ENCODE data around the gene NKX3-2. TPM values are rescaled to one million over a fixed set of nuclear protein-coding genes. Genes with fewer than 3 reads are reported as not detected.
A peak's percentile ranks its signal among the peaks of the same experiment; 100 is the strongest.
"Not testable (repeated sequence)": the region's sequence is repeated elsewhere in the genome, so short reads cannot be mapped to it uniquely, and the experiment has no call there.

The NKX3-2 gene
- 0.06 TPM for total RNA-seq

DNA sequence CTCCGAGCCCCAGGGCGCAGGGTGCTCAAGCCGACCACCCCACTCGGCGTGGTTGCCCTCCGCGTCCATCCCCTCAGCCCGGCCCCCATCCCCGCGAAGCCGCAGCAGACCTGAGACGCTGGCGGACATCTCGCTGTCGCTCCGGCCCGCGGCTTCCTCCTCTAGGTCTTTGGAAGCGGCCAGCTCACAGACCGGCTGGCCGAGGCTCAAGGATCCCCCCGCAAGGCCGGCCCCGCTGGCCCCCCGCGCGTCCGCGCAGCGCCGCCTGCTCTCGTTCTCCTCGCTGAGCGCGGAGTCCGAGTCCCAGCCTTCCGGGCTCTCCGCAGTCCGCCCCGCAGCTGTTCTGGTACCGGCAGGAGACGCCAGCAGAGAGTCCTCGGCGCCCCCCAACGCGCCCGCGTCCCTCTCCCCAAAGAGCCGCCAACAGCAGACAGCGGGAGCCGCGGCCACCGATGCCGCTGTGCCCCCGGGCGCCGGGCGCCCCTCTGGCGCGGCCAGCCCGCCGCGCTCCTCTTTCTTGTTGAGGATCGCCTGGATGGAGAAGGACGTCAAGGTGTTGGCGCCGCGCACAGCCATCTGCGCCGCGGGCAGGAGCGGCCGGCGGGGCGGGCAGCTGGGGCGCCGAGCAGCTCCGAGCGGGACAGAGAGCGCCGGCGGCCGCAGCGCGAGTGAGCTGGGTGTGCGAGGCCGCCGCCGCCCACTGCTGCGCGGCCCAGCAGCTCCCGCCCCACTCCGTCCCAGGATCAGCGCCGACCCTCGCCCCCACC, at the start of gene NKX3-2:
TSS of gene NKX3-2 (minus strand) at position 670 of the 767 bp plus-strand sequence. CDS start at position 576, 94 bp downstream.
- DNase-seq (ENCODE audit: low spot score), result no peak

DNA sequence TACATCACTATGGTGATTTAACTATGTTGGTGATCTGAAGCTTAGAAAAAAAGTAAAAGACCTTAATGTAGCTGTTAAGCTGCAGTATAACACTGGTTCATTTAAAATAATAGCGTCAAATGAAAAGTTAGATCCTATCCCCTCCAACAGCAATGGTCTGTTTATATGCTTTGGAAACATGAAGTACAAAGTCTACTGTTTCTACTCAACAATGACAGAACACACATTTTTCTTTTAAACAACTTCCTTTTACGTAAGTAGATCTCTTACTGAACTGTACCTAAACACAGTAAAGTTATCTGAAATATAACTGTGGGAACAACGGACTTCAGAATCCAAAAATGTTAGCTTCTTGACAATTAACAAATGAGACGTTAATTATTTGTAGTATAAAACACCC, 47.9 kb upstream of the NKX3-2 start:
- no peak for DNase-seq (ENCODE audit: low spot score)

DNA sequence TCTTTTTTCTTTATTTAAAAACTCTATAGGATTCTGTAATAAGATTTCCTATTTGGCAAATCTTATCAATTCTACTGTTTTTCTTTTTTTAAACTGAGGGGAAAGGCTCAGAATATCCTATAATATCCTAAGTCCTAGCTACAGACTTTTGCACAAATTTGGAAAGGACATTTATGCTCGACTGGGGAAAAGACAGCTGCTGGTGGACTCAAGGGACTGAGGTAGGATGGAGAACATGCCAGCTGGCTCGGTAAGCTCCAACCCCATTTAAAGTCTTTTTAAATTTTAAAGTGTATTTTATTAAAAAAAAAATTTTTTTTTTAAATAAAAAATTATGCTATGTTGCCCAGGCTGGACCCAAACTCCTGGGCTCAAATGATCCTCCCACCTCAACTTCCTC, 46.5 kb upstream of the NKX3-2 start:
- no peak for DNase-seq (ENCODE audit: low spot score)

DNA sequence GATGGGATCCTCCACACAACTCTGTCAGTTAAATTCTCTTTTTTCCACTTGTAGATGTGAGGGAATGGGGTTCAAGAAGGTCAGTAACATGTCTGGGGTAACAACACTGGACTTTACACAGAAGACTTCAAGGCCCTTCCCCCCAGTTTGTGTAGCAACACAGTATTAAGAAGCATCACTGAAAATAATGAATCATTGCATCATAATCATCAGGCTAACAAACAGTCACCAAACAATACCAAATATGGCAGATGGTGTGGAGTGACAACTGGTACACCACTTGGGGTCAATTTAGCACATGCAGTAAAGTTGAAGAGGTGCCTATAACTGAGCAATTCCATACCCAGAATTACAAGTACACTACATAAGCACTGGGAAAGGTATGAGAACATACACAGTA, 44.6 kb upstream of the NKX3-2 start:
- DNase-seq (ENCODE audit: low spot score), result no peak

DNA sequence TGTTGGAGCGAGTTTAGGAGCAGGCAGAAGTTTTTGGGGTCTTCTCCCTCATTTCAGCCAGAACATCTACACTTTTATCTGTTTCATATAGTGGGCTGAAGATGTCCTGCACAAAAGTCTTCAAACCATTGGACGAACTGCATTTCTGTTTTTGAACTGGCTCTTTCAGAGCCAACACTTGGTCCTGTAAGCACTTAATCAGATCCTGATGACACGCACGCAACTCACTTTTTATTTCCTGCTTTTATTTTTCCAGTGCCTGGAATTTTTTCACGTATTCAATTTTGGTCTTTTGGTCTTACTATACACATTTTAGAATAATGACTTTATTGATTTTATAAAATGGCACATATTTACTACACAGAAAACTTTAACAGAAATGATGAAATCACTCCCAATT, 40.2 kb upstream of the NKX3-2 start:
- no peak for DNase-seq (ENCODE audit: low spot score)

DNA sequence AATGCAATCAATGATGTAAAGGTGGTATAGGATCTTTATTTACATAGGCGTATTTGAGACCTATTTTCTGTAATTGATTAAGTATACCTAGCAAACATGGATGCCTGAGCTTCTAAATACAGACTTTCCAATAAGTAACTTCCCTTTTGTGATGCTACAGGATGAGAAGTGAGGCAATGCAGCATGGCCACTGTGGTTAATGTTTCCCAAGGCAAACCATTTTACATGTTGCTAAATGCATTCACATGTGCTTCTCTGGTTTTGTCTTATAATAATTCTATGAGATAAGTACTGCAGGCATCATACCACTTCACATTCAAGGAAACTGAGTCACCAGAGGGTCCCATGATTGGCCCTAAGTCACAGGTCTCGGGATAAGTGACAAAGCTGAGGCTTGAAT, 35.7 kb upstream of the NKX3-2 start:
- DNase-seq (ENCODE audit: low spot score), result no peak

DNA sequence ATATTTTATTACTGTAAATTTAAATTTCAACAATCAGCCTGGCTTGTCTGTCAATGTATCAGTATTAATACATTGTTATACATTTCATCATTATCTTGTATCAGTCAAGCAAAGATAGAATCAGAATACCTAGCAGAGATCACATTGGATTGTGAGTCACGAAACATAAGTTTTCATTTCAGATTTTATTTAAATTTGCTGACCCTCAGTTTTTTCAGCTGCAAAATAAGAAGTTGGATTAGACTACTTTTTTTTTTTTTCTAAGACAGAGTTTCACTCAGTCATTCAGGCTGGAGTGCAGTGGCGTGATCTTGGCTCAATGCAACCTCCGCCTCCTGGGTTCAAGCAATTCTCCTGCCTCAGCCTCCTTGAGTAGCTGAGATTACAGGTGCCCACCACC, 33.4 kb upstream of the NKX3-2 start:
- DNase-seq (ENCODE audit: low spot score), result no peak

DNA sequence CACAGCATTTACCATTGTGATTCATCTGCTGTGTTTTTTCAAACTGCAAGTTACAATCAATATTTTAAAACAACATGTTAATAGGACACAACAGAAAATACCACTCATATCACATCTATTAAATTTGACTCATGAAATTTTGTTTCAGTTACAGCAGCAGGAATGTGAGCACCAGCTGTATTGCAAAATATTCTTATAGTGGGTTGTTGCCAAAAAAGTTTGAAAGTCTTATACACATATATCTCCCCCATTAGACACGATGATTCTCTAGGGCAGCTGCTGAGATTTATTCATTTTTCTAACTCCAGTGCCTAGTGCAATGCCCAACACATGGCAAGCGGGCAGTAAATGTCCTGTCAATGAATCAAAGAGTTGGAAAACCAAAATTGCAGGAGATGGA, 26.6 kb upstream of the NKX3-2 start:
- no peak for DNase-seq (ENCODE audit: low spot score)

DNA sequence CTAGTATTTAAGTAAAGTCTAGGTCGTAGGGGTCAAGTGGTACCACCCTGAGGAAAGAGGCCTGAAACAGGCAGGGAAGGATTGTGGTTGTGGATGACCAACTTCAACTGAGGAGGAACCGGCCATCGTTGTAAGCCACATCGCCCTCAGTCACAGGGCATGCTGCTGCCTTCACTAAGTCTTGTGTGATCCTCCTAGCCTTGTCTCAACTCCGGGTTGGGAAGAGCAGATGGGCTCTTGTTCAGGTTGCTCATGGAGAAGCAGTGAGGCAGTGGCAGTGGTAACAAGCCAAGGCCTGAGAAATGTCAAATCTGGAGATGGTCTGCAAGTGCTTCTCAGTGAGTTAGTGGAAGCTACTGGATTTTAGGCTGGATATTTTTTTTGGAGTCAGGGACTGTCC, 22.8 kb upstream of the NKX3-2 start:
- no peak for DNase-seq (ENCODE audit: low spot score)

DNA sequence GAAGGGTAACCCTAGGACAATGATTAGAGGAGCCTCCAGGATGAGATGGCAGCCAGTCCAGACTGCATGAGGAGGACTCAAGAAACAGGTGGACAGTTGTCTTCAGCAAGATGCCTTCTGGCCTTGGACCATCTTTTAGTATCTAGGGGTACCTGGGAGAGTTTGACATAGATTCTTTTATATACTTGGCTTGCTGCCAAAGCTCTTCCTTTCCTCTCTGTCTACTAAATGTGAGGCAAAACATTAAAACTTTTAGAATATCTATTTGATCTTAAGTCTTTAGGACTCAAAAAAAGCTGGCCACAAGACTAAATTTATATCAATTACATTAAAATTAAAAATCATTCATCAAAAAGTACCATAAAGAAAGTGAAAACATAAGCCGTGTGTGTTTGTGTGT, 18.6 kb upstream of the NKX3-2 start:
- no peak for DNase-seq (ENCODE audit: low spot score)

DNA sequence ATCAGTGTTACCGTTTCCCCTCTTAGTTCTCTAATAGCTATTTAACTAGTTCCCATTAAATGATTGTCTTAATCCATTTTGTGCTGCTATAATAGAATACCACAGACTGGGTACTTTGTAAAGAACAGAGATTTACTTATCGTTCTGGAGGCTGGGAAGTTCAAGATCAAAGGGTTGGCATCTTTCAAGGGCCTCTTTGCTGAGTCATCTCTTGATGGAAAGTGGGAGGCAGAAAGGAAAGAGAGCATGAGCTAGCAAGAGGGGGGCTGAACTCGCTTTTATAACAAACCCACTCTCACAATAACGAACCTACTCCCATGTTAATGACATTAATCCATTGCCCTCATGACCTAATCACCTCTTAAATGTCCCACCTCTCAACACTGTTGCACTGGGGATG, 17.4 kb upstream of the NKX3-2 start:
- DNase-seq (ENCODE audit: low spot score), result no peak

DNA sequence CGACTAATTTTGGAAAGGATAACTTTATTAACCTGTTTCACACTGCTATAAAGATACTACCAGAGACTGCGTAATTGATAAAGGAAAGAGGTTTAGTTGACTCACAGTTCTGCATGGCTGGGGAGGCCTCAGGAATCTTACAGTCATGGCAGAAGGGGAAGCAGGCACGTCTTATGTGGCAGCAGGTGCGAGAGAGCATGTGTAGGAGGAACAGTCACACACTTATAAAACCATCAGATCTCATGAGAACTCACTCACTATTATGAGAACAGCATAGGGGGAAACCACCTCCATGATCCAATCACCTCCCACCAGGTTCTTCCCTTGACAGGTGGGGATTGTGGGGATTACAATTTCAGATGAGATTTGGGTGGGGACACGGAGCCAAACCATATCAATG, 15.8 kb upstream of the NKX3-2 start:
- DNase-seq (ENCODE audit: low spot score), result not testable (repeated sequence)

DNA sequence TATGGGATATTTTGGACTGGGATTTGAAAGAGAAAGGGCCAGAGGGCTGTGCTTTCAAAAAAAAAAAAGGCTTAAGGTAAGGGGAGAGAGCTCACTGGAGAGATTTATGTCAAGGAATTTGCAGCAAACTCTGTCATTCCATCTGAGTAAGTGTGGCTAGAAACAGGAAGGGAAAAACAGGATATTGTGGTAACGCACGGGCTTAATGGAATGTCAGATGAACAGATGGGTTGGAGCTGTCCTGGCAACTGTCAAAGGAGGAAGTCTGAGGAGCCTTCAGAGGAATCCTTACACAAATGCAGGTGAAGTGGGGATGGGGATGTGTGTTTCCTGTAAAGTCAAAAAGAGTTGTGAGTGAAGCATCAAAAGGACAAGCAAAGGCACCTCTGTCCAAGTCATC, 15.1 kb upstream of the NKX3-2 start:
- DNase-seq (ENCODE audit: low spot score), result no peak

DNA sequence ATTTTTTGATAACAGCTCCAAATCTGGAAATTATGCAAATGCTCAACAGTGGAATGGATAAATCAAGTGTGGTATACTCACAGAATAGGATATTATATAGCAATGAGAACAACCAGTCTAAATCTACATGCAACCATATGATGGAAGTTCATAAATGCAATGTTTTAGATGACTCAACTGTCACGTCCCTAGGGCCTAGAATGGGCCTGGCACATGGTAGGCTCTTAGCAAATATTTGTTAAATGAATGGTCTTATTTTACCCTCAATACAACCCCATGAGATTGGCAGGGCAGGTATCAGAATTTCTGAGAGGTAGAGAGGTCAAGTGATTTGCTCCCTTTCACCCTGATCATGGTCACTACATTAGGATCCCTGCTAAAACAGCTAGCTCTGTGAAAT, 14.6 kb upstream of the NKX3-2 start:
- no peak for DNase-seq (ENCODE audit: low spot score)

DNA sequence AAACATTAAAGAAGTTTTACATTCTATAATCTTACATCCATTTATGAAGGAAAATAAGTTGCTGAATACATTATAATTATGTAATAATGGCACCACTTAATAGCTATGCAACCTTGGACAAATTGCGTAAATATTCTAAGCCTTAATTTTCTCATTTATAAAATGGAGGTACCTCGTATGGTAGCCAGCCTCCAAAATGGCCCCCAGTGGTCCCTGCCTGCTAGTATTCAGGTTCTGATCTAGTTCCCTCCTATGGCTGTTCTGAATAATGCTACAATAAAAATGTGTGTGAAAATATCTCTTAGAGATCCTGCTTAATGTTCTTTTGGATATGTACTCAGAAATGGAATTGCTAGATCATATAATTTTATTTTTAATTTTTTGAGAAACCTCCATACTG, 11.0 kb upstream of the NKX3-2 start:
- DNase-seq (ENCODE audit: low spot score), result no peak

DNA sequence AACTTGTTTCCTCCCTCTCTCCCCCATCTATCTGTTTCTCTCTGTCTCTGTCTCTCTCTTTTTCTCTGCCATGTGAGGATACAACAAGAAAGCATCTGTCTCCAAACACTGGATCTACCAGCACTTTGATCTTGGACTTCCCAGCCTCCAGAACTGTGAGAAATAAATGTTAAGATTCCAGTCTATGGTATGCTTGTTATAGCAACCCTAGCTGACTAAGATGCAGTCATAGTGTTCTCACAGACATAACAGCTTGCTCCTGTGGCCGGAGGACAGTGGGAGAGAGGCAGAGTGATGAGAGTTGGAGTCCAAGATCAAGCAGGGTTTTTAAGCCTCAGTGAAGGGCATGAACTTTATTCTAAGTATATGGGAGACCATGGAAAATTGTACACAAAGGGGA, 8.8 kb upstream of the NKX3-2 start:
- no peak for DNase-seq (ENCODE audit: low spot score)

DNA sequence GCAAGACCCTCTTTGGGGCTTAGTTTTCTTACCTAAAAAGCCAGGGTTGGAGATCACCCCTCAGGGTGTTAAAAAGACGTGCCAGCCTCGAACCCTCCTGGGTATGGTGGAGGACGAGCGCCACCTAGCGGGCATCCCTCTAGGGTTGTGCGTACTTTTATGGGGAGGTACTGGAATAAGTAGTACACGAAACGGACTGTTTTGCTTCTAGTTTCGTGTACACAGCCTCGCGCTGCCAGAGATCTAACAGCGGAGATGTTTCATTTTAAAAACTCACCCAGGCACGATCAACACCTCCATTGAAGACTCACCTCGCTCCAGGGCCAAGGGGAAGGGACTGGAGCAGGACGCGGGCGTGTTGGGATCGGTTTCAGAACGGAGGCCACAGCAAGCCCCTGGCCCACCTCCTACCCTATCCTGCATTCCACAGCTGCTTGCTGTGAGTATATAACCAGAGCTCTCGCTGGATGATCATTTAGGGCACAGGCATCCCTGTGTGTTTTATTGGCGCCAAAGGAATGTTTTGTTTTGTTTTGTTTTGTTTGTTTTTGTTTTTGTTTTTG, 4.8 kb upstream of the NKX3-2 start:
- DNase-seq (ENCODE audit: low spot score), result peak; percentile 80

DNA sequence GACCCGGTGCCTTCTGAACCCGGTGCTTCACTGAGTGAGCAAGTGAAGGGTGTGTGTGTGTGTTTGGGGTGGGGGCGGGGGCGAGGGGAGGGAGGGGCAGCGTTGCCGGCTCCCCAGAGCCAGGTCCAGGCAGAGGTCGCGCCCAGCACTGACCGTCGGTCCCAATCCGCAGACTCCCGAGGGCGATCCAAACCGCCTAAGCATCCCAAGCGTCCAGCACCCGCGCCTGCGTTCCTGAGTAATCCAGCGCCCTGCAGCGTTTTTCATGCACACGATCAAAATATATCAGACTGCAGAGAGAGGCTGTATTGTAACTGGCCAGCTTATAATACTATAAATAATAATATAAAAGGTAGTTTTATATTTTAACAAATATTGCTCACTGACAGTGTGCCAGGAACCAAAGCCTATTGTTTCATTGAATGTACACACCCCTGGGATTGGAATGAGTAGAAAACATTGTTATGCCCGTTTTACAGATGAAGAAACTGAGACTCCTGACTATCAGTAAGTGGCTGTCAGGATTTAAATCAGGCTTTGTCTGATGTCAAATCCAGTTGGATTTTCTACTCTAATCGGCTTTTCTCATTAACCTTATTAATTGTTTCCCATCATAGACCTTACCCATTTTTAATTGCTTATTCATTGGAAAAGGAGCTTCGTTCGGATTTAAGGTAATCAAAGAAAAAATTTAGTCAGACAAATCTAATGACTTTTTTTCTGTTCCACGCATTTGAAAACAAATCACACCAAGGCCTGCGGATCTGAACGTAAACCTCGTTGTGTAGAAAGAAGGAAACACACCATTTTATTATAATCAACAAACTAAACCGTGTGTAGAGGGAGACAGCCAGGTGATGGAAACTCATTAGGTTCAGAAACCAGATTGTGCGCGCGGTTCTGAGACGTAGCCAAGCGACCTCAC, 4.0 kb upstream of the NKX3-2 start:
- DNase-seq (ENCODE audit: low spot score), result no peak

DNA sequence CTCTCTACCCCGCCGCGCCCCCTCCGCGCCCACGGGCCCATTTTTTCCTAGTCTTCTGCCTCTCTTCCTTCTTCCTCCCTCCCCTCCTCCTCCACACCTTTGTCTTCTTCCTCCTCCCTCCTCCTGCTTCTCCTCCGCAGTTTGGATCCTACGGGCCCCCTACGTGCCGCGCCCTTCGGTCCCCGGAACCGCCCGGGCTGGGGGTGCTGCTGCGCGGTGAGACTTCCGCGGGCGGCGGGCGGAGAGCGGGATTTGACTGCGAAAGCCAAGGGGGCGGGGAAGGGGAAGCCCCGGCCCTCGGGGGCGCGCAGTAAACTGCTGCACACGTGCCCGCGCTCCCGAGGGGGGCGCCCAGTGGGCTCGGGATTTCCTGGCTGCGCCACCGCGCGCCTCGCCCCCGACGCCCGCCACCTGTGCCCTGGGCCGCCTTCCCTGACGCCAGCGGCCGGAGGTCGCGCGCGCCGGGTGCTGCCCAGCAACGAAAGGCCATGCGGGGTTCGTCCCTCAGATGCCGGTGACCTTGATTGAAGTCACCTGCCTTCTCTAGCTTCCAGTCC, 3.3 kb upstream of the NKX3-2 start:
- no peak for DNase-seq (ENCODE audit: low spot score)

DNA sequence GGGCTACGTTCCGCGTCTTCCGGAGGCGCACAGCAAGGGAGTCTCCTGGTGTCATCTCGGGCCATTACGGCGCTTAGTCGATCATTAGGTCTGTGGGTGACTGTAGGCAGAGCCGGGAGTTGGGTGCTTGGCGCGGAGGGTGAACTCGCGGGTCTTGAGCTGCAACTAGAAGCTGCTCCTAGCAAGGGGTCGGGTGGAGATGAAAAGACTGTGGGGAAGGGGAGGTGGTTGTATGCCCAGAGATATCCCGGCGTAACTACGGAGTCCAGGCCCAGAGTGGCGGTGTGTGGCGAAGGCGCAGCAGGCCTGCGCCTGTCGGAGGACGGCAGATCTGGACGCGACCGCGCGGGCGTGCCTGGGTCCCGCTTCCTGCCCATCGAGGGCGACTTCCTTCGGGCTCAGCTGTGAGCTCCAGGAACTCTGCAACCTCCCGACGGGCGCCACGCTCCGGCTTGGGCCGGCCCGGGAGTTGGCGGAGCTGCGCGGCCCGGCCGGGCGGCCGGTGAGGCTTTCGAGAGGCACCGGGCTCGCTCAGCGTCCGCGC, 2.7 kb upstream of the NKX3-2 start:
- DNase-seq (ENCODE audit: low spot score), result no peak

DNA sequence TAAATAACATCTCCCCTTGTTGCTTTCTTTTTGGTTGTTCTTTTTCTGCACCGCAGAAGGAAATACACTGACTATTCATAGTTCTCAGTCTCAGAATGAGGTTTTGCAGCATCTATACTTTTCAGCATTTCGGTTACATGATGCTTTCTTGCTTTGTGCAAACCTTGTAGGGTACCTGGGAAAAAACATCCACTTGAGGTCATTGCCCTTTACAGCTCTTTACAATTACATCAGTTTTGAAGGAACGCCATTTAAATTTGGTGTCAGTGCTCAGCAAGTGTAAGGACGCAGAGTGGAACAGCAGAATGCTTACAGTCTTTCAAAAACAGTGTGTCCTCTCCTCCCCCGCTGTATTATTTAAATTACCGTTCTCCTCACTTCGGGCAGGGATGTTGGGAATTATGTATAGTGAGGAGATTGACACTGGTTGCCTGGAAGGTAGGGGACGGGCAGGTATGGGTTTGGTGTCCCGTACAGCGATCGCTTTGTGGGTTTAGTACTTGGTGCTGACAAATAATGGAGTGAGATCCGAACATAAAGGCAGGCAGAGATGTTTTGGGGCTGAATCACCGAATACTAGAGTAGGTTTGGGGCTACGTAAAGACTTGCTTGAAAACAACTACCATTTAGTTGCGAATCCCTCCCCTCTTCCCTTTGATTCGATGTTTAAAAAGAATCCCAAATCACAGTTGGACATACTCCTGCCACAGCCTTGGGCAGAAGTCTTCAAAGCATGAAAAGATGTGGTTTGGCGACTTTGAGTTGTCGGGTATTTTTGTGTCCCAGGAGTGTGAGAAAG, 2.0 kb upstream of the NKX3-2 start:
- DNase-seq (ENCODE audit: low spot score), result no peak
